AG08396 (cell line): Measurements from ENCODE around the gene ZNF670.
"Not testable (repeated sequence)": the region's sequence is repeated elsewhere in the genome, so short reads cannot be mapped to it uniquely, and the experiment has no call there.

Experiments
- DNase-seq: peaks from one replicate; pipeline ENCODE4 v3.0.0; 2012; ENCODE audit warnings: low spot score, mixed read lengths

The ZNF670 gene

DNA sequence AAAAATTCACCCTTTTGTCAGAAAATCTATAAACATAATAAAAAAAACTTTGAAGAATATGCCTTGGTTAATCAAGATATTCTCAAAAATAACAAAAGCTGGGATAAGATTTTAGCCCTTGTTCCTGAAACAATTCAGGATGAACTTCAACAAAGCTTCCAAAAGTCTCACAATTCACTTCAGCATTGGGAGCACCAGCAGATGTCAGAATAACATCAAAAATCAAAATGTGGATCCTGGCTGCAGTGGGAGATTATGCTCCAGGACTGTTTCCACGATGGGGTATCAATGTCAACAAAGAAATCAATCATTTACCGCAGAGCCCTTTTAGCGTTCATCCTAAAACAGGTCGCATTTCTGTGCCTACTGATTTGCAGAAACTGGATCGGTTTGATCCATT is 35.2 kb downstream of the ZNF670 start:
- DNase-seq = no peak

DNA sequence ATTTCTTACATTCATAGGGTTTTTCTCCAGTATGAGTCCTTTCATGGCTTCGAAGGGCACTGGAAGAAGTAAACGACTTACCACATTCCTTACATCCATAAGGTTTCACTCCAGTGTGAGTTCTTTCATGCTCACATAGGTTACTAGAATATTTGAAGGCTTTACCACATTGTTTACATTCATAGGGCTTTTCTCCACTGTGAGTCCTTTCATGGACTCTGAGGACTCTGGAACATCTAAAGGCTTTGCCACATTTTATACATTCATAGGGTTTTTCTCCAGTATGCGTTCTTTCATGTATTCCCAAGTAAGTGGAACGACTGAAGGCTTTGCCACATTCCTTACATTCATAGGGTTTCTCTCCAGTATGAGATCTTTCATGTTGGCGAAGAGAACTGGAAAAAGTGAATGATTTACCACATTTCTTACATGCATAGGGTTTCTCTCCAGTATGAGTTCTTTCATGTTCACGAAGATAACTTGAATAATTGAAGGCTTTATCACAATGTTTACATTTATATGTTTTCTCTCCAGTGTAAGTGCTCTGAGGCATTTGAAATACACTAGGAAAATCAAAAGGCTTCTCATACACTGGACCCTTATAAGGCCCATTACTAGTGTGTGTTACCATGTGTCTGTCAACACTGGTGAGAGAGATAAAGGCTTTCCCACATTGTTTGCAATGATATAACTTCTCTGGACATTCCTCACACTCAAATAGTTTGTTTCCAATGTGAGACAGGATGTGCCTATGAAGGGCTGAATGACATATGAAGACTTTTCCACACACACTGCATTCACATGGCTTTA is 40.9 kb downstream of the ZNF670 start:
- DNase-seq = no peak

DNA sequence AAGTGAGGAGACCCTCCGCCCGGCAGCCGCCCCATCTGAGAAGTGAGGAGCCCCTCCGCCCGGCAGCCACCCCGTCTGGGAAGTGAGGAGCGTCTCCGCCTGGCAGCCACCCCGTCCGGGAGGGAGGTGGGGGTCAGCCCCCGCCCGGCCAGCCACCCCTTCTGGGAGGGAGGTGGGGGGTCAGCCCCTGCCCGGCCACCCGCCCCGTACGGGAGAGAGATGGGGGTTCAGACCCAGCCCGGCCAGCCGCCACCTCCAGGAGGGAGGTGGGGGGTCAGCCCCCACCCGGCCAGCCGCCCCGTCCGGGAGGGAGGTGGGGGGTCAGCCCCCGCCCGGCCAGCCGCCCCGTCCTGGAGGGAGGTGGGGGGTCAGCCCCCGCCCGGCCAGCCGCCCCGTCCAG is 46.3 kb downstream of the ZNF670 start:
- DNase-seq = not testable (repeated sequence)
